HG03175 (cell line): ENCODE measurements around the gene MYH7.

Experiments used
- ATAC-seq: cut with Tn5 transposase; IDR thresholded peaks from one replicate; pipeline ENCODE4 v1.9.1; 2021; ENCODE audit warnings: mild to moderate bottlenecking, moderate library complexity; ENCODE audit not compliant: unreplicated experiment

MYH7 gene

GRCh38 chr14:23375527-23376251, 59.8 kb downstream of the MYH7 start:
- ATAC-seq = no peak

GRCh38 chr14:23373041-23373440, 62.4 kb downstream of the MYH7 start:
- no peak for ATAC-seq

GRCh38 chr14:23372509-23372908, 63.0 kb downstream of the MYH7 start, which contains the start of gene IL25:
IL25 (plus strand) TSS chr14:23372809.
- no peak for ATAC-seq

- no peak for ATAC-seq
These were observed 63.6 kb downstream of the MYH7 start for GRCh38 chr14:23371865-23372264.

GRCh38 chr14:23370221-23370620, 65.2 kb downstream of the MYH7 start:
- no peak for ATAC-seq

GRCh38 chr14:23366426-23366921, 69.0 kb downstream of the MYH7 start:
- ATAC-seq = no peak

- ATAC-seq = no peak
These were observed 69.6 kb downstream of the MYH7 start for GRCh38 chr14:23365732-23366425.

- ATAC-seq = no peak
These were observed 70.3 kb downstream of the MYH7 start, which contains the start of gene EFS for GRCh38 chr14:23365036-23365731. EFS (minus strand) TSS chr14:23365172; CDS start chr14:23365025, 147 bp downstream.

GRCh38 chr14:23364164-23365035, 71.1 kb downstream of the MYH7 start:
- no peak for ATAC-seq
